ENCODE measurements around the gene PTPRF. TPM values are rescaled to one million over a fixed set of nuclear protein-coding genes. Genes with fewer than 3 reads are reported as not detected.

PTPRF gene
- total and polyA plus RNA-seq, 9 donors: 24.4 to 165 (median 76.8) TPM

DNA sequence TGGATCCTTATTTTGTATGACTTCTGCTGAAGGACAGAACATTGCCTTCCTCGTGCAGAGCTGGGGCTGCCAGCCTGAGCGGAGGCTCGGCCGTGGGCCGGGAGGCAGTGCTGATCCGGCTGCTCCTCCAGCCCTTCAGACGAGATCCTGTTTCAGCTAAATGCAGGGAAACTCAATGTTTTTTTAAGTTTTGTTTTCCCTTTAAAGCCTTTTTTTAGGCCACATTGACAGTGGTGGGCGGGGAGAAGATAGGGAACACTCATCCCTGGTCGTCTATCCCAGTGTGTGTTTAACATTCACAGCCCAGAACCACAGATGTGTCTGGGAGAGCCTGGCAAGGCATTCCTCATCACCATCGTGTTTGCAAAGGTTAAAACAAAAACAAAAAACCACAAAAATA lies 91.8 kb downstream of the PTPRF start:
- Histone ChIP-seq H3K4me1 (ENCODE audit: insufficient read depth) (peaks cover 13% of the 10 kb centered on the region), H3K36me3 (no peaks in the 10 kb centered on the region), H3K27me3 (no peaks in the 10 kb centered on the region), H3K4me3 (no peak overlapping the region), H3K9me3 (no peaks in the 10 kb centered on the region), H3K27ac (peak overlapping the region in 1 of 2 donors; percentile 65)
- intact Hi-C loops (cut with DNase I): no loop called here
- 4 to 20% (median 9%) methylated on average over 10 of the region's 10 CpGs for WGBS, 3 donors
- no peak for TF ChIP-seq POLR2A (IDR thresholded peaks at IDR 0.05)
- TF ChIP-seq EP300 (IDR thresholded peaks at IDR 0.05): no peak
- TF ChIP-seq, protein P1, sequence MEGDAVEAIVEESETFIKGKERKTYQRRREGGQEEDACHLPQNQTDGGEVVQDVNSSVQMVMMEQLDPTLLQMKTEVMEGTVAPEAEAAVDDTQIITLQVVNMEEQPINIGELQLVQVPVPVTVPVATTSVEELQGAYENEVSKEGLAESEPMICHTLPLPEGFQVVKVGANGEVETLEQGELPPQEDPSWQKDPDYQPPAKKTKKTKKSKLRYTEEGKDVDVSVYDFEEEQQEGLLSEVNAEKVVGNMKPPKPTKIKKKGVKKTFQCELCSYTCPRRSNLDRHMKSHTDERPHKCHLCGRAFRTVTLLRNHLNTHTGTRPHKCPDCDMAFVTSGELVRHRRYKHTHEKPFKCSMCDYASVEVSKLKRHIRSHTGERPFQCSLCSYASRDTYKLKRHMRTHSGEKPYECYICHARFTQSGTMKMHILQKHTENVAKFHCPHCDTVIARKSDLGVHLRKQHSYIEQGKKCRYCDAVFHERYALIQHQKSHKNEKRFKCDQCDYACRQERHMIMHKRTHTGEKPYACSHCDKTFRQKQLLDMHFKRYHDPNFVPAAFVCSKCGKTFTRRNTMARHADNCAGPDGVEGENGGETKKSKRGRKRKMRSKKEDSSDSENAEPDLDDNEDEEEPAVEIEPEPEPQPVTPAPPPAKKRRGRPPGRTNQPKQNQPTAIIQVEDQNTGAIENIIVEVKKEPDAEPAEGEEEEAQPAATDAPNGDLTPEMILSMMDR (IDR thresholded peaks at IDR 0.05): no peak
- peak in 4 of 5 donors; percentile 45 to 71 (median 60) for DNase-seq

DNA sequence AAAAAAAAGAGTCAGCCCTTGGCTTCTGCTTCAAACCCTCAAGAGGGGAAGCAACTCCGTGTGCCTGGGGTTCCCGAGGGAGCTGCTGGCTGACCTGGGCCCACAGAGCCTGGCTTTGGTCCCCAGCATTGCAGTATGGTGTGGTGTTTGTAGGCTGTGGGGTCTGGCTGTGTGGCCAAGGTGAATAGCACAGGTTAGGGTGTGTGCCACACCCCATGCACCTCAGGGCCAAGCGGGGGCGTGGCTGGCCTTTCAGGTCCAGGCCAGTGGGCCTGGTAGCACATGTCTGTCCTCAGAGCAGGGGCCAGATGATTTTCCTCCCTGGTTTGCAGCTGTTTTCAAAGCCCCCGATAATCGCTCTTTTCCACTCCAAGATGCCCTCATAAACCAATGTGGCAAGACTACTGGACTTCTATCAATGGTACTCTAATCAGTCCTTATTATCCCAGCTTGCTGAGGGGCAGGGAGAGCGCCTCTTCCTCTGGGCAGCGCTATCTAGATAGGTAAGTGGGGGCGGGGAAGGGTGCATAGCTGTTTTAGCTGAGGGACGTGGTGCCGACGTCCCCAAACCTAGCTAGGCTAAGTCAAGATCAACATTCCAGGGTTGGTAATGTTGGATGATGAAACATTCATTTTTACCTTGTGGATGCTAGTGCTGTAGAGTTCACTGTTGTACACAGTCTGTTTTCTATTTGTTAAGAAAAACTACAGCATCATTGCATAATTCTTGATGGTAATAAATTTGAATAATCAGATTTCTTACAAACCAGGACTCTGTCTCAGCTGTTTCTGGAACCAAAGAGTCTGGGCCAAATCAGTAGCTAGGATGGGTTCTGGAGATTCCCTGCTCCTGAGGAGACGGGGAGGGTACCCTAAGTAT lies 92.5 kb downstream of the PTPRF start:
- Histone ChIP-seq H3K4me3 (no peak overlapping the region), H3K4me1 (ENCODE audit: insufficient read depth) (peaks cover 13% of the 10 kb centered on the region), H3K27ac (peak overlapping the region in 1 of 2 donors; percentile 65), H3K27me3 (no peaks in the 10 kb centered on the region), H3K9me3 (no peaks in the 10 kb centered on the region), H3K36me3 (no peaks in the 10 kb centered on the region)
- 61 to 76% (median 69%) methylated on average over 13 of the region's 13 CpGs for WGBS, 3 donors
- intact Hi-C loops (cut with DNase I): no loop called here
- no peak for TF ChIP-seq POLR2A (IDR thresholded peaks at IDR 0.05)
- TF ChIP-seq, protein P1 (IDR thresholded peaks at IDR 0.05): no peak
- TF ChIP-seq EP300 (IDR thresholded peaks at IDR 0.05): no peak
- peak in 3 of 5 donors; percentile 30 to 62 (median 49) for DNase-seq

DNA sequence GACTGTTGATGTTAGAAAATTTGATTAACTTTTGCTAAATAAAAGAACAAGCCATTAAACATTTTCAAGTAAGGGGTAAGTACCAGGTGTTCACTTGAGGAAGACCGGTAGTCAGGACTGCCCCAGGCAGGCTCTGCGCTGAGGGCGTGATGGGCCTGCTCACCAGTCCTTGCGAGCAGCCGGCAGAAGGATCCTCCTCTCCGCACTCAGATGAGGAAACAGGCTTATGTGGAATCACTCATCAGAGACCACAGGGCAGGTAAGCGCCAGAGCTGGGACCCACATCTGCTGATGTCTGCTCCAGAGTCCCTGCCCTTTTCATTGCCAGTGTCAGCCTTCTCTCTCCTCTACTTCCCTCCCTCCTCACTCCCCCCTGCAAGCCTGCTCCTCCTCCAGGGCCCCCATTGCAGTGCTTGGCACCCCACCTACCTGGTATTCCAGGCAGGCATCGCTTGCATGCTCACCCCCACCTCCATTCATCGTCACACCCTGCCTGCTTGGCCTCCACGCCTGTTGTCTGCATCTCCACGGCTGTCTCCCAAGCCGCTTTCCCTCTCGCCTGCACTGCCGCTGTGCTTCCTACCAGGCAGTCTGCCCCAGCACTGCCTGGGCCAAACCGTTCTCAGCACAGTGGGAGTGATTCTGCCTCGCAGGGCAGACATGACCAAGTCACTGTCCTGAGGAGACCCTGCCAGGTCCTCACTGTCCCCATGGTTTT lies 94.5 kb downstream of the PTPRF start:
- 91 to 95% (median 92%) methylated on average over 16 of the region's 16 CpGs for WGBS, 3 donors
- TF ChIP-seq EP300 (IDR thresholded peaks at IDR 0.05): no peak
- TF ChIP-seq, protein P1 (IDR thresholded peaks at IDR 0.05): no peak
- TF ChIP-seq POLR2A (IDR thresholded peaks at IDR 0.05): no peak
- Histone ChIP-seq H3K9me3 (no peaks in the 10 kb centered on the region), H3K36me3 (no peaks in the 10 kb centered on the region), H3K27me3 (no peaks in the 10 kb centered on the region), H3K4me1 (ENCODE audit: insufficient read depth) (peaks cover 13% of the 10 kb centered on the region), H3K27ac (no peak overlapping the region), H3K4me3 (no peak overlapping the region)
- DNase-seq: no peak
- intact Hi-C loops (cut with DNase I): no loop called here

DNA sequence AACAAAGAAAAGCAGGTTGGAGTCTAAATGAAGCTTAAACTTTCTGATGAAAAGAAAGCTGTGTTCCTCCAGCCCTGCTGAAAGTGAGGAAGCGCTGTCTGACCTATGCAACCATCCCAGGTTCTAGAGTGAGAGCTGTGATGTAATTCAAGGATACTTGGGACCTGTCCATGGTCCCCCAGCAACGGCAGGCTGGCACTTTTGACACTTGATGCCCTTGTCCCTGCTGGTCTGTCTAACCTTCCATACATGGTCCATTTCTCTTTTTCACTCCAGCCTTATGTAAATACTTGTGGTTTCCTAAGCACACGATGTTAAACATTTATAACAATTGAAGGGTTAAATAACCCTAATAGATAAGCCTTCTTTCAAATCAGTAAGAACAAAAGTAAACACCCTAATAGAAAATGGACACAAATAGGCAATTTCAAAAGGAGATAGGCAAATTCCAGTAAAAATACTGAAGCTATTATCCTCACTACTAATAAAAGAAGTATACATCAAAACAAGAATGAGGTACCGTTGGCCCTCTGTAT lies 101.5 kb downstream of the PTPRF start:
- no peak overlapping the region for H3K4me3 ChIP-seq
- H3K9me3 ChIP-seq: no peaks in the 10 kb centered on the region
- TF ChIP-seq, protein P1 (IDR thresholded peaks at IDR 0.05): no peak
- no peaks in the 10 kb centered on the region for H3K36me3 ChIP-seq
- 55 to 60% (median 55%) methylated on average over 4 of the region's 4 CpGs for WGBS, 3 donors
- no peak overlapping the region for H3K27ac ChIP-seq
- H3K27me3 ChIP-seq: no peaks in the 10 kb centered on the region
- H3K4me1 ChIP-seq (ENCODE audit: insufficient read depth): no peaks in the 10 kb centered on the region
- intact Hi-C loops (cut with DNase I): no loop called here
- DNase-seq: no peak

All from ovary (tissue), 9 donors.